HEK293 (cell line): ENCODE results near the gene PDE10A.

Source experiments
- CTCF ChIA-PET: fragments of 350-600 bp; formaldehyde crosslinking; extraction: SDS; loops from one replicate; lab custom pipeline; 2021; ENCODE audit warnings: antibody characterized with exemption; lab: Yijun Ruan, JAX
- POLR2A ChIA-PET: fragments of 300-600 bp; formaldehyde crosslinking; extraction: SDS; loops from one replicate; lab custom pipeline; 2020; ENCODE audit warnings: antibody characterized with exemption, inconsistent platforms; lab: Yijun Ruan, JAX
- H3K27ac ChIP-seq: fragments of 200-500 bp; sonication (Bioruptor generic); 2 replicates; pipeline ENCODE4 v1.5.1; 2014; ENCODE audit warnings: low read depth, low read length, control low read depth, inconsistent platforms; ENCODE audit errors: extremely low read depth
- H3K36me3 ChIP-seq, 2 experiments: fragments of 200-500 bp in 1 of 2; sonication (Bioruptor generic) in 1 of 2; 1 replicate in 1 of 2; 2 replicates in 1 of 2; pipeline ENCODE4 v1.5.1; 2014 to 2017; ENCODE audit warnings: inconsistent platforms in 2 of 2, low read length in 2 of 2; ENCODE audit not compliant: control insufficient read depth in 2 of 2, insufficient read depth in 1 of 2
- H3K4me1 ChIP-seq: fragments of 200-500 bp; sonication (Bioruptor generic); 2 replicates; pipeline ENCODE4 v1.5.1; 2014; ENCODE audit warnings: mild to moderate bottlenecking, low read length, inconsistent platforms; ENCODE audit not compliant: control insufficient read depth, insufficient read depth
- H3K4me3 ChIP-seq: 2 replicates; pipeline ENCODE4 v1.5.1; 2011; ENCODE audit warnings: low read depth, mild to moderate bottlenecking, control low read depth, low read length, moderate library complexity
- H3K9me3 ChIP-seq: fragments of 200-500 bp; sonication (Bioruptor generic); 2 replicates; pipeline ENCODE4 v1.5.1; 2014; ENCODE audit warnings: low read depth, low read length, inconsistent platforms; ENCODE audit not compliant: control insufficient read depth, insufficient read depth
- BCL11B ChIP-seq: fragments of 450-650 bp; formaldehyde crosslinking; IDR thresholded peaks from 2 replicates; pipeline ENCODE4 v1.5.1; 2016; ENCODE audit warnings: low read depth, missing biosample characterization, missing genetic modification characterization
- KLF8 ChIP-seq: fragments of 450-650 bp; formaldehyde crosslinking; IDR thresholded peaks from 2 replicates; pipeline ENCODE4 v1.5.1; 2016; ENCODE audit warnings: missing biosample characterization, missing genetic modification characterization
- MYNN ChIP-seq: fragments of 450-650 bp; formaldehyde crosslinking; IDR thresholded peaks from 2 replicates; pipeline ENCODE4 v1.5.1; 2016; ENCODE audit warnings: missing biosample characterization, missing genetic modification characterization, borderline replicate concordance
- PRDM2 ChIP-seq: fragments of 450-650 bp; formaldehyde crosslinking; IDR thresholded peaks from 2 replicates; pipeline ENCODE4 v1.5.1; 2016; ENCODE audit warnings: missing biosample characterization, missing genetic modification characterization, borderline replicate concordance
- REPIN1 ChIP-seq: fragments of 450-650 bp; formaldehyde crosslinking; IDR thresholded peaks from 2 replicates; pipeline ENCODE4 v1.5.1; 2017; ENCODE audit warnings: missing biosample characterization, missing genetic modification characterization, low read depth
- TRIM28 ChIP-seq: IDR thresholded peaks from 2 replicates; pipeline ENCODE4 v1.6.1; 2011; ENCODE audit warnings: low read length, control low read depth, borderline replicate concordance
- ZBTB1 ChIP-seq: fragments of 450-650 bp; formaldehyde crosslinking; IDR thresholded peaks from 2 replicates; pipeline ENCODE4 v1.5.1; 2016; ENCODE audit warnings: missing biosample characterization, missing genetic modification characterization
- ZBTB17 ChIP-seq: fragments of 450-650 bp; formaldehyde crosslinking; IDR thresholded peaks from 2 replicates; pipeline ENCODE4 v1.5.1; 2016; ENCODE audit warnings: missing biosample characterization, missing genetic modification characterization
- ZBTB48 ChIP-seq: fragments of 450-650 bp; formaldehyde crosslinking; IDR thresholded peaks from 2 replicates; pipeline ENCODE4 v1.5.1; 2016; ENCODE audit warnings: missing biosample characterization, missing genetic modification characterization
- ZBTB6 ChIP-seq: fragments of 450-650 bp; formaldehyde crosslinking; IDR thresholded peaks from 2 replicates; pipeline ENCODE4 v1.5.1; 2017; ENCODE audit warnings: missing biosample characterization, missing genetic modification characterization
- ZIC2 ChIP-seq: fragments of 450-650 bp; formaldehyde crosslinking; IDR thresholded peaks from 2 replicates; pipeline ENCODE4 v1.5.1; 2016; ENCODE audit warnings: missing biosample characterization, missing genetic modification characterization
- ZNF114 ChIP-seq: fragments of 450-650 bp; formaldehyde crosslinking; IDR thresholded peaks from 2 replicates; pipeline ENCODE4 v1.5.0; 2017; ENCODE audit warnings: missing biosample characterization, missing genetic modification characterization
- ZNF133 ChIP-seq: fragments of 450-650 bp; formaldehyde crosslinking; IDR thresholded peaks from 2 replicates; pipeline ENCODE4 v1.5.1; 2016; ENCODE audit warnings: missing biosample characterization, missing genetic modification characterization
- ZNF140 ChIP-seq: fragments of 450-650 bp; formaldehyde crosslinking; IDR thresholded peaks from 2 replicates; pipeline ENCODE4 v1.5.1; 2016; ENCODE audit warnings: missing biosample characterization, missing genetic modification characterization
- ZNF148 ChIP-seq: fragments of 450-650 bp; formaldehyde crosslinking; IDR thresholded peaks from 2 replicates; pipeline ENCODE4 v1.5.0; 2017; ENCODE audit warnings: missing biosample characterization, missing genetic modification characterization, borderline replicate concordance
- ZNF16 ChIP-seq: fragments of 450-650 bp; formaldehyde crosslinking; IDR thresholded peaks from 2 replicates; pipeline ENCODE4 v1.5.1; 2016; ENCODE audit warnings: low read depth, missing biosample characterization, missing genetic modification characterization
- ZNF311 ChIP-seq: fragments of 450-650 bp; formaldehyde crosslinking; IDR thresholded peaks from 2 replicates; pipeline ENCODE4 v1.5.1; 2017; ENCODE audit warnings: missing biosample characterization, missing genetic modification characterization, borderline replicate concordance
- ZNF48 ChIP-seq: fragments of 450-650 bp; formaldehyde crosslinking; IDR thresholded peaks from 2 replicates; pipeline ENCODE4 v1.5.1; 2016; ENCODE audit warnings: missing biosample characterization, missing genetic modification characterization
- ZNF658 ChIP-seq: fragments of 450-650 bp; formaldehyde crosslinking; IDR thresholded peaks from 2 replicates; pipeline ENCODE4; 2016; ENCODE audit warnings: missing biosample characterization, missing genetic modification characterization
- ZNF777 ChIP-seq: fragments of 450-650 bp; formaldehyde crosslinking; IDR thresholded peaks from 2 replicates; pipeline ENCODE4 v1.5.1; 2017; ENCODE audit warnings: missing biosample characterization, missing genetic modification characterization, borderline replicate concordance
- ZSCAN4 ChIP-seq: fragments of 450-650 bp; formaldehyde crosslinking; IDR thresholded peaks from 2 replicates; pipeline ENCODE4 v1.5.1; 2017; ENCODE audit warnings: missing biosample characterization, missing genetic modification characterization

PDE10A gene

GRCh38 chr6:165702669-165703068, 39.6 kb upstream of the PDE10A start:
- H3K9me3 ChIP-seq: no peaks in the 10 kb centered on the region
- CTCF ChIA-PET: interaction anchor here (1.7 kb wide), 1 partner anchor 27 kb away, joined by 3 read pairs; no protein-coding TSS in a partner anchor
- no peaks in the 10 kb centered on the region for H3K36me3 ChIP-seq
- H3K4me3 ChIP-seq: no peak overlapping the region
- POLR2A ChIA-PET: no interaction called here
- no peaks in the 10 kb centered on the region for H3K4me1 ChIP-seq
- TF ChIP-seq KLF8 (tag by site-specific recombination) (no peak), BCL11B (tag by site-specific recombination) (no peak), ZNF16 (no peak), ZBTB48 (tag by site-specific recombination) (no peak), ZNF133 (no peak), ZNF658 (tag by site-specific recombination) (no peak), ZIC2 (no peak), PRDM2 (tag by site-specific recombination) (no peak)
- no peak overlapping the region for H3K27ac ChIP-seq

GRCh38 chr6:165701564-165702354, 38.7 kb upstream of the PDE10A start:
- Histone ChIP-seq H3K4me1 (no peaks in the 10 kb centered on the region), H3K4me3 (no peak overlapping the region), H3K9me3 (peaks cover 2% of the 10 kb centered on the region; the same call in 1 of the 2 replicates), H3K36me3 (no peaks in the 10 kb centered on the region), H3K27ac (no peak overlapping the region)
- no peak for TF ChIP-seq REPIN1 (tag by site-specific recombination)
- TF ChIP-seq ZNF777: no peak
- 0 out of 2 replicates have a peak, but pooled peaks have one; percentile 83 for TF ChIP-seq ZNF311 (tag by site-specific recombination)
- TF ChIP-seq ZNF140 (tag by site-specific recombination): no peak
- peak; percentile 97 for TF ChIP-seq ZSCAN4
- no peak for TF ChIP-seq ZNF114 (tag by site-specific recombination)
- ChIA-PET CTCF (interaction anchor here (1.0 kb wide), 1 partner anchor 28 kb away, joined by 4 read pairs; no protein-coding TSS in a partner anchor), POLR2A (no interaction called here)

- Histone ChIP-seq H3K4me1 (no peaks in the 10 kb centered on the region), H3K4me3 (no peak overlapping the region), H3K9me3 (peaks cover 2% of the 10 kb centered on the region; the same call in 1 of the 2 replicates), H3K27ac (no peak overlapping the region), H3K36me3 (no peaks in the 10 kb centered on the region)
- ChIA-PET POLR2A (no interaction called here), CTCF (interaction anchor here (1.0 kb wide), 1 partner anchor 29 kb away, joined by 4 read pairs; no protein-coding TSS in a partner anchor)
- no peak for TF ChIP-seq ZNF48 (tag by site-specific recombination)
- no peak for TF ChIP-seq MYNN
- no peak for TF ChIP-seq TRIM28
- no peak for TF ChIP-seq ZBTB17 (tag by site-specific recombination)
- TF ChIP-seq ZNF148: no peak
- no peak for TF ChIP-seq ZBTB6
- no peak for TF ChIP-seq ZBTB1 (tag by site-specific recombination)
Measured at GRCh38 chr6:165701005-165701404, 38.0 kb upstream of the PDE10A start.
